ENCODE measurements around the gene FBXO36.
"Not testable (repeated sequence)": the region's sequence is repeated elsewhere in the genome, so short reads cannot be mapped to it uniquely, and the experiment has no call there.

FBXO36 gene

DNA sequence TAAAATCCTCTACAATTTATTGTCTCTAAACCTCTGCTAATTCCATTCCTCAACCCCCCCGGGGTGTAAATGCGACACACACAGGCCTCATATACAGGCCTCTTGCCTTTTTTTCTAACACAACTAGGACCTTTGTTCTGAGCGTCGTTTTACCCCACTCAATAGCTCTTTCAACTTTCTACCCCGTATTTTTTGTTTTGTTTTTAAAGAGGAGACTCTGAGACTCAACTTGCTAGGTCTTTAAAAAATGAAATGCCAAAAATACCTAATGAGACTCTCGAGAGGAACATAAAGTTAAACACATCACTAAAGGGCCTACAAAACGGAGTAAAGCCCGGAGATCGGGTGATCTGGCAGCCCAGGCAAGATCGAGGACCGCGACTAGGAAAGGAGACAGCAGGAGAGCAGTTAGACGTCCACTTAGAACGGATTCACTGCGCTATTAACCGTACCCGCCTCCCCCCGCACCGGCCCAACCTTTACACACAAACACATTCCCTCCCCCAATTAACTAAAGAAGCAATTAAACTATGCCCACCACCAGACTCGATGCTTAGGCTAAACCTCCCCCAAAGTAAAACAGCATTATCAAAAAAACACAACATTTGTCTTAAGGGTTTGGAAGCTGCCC, 2.2 kb upstream of the FBXO36 start:
- Histone ChIP-seq H2BK12ac (ENCODE audit: low read length in 2 of 2) (no peak overlapping the region), H3K4me2 (ENCODE audit: low read length, poor library complexity, severe bottlenecking) (peak overlapping the region; percentile 81), H3K4me1 (ENCODE audit: control insufficient read depth, insufficient read depth, low read depth, low read length) (peaks cover 5% of the 10 kb centered on the region), H3K79me1 (replicated peaks; ENCODE audit: low read length, poor library complexity, severe bottlenecking) (peaks cover 1% of the 10 kb centered on the region), H3K9me3 (ENCODE audit: control insufficient read depth, low read length) (no peaks in the 10 kb centered on the region), H3K14ac (ENCODE audit: low read length in 2 of 2) (no peak overlapping the region), H3K27ac (ENCODE audit: low read length, poor library complexity, severe bottlenecking) (peak overlapping the region; percentile 92), H2AFZ (ENCODE audit: low read depth, low read length) (no peak overlapping the region), H2BK15ac (ENCODE audit: low read depth, poor library complexity, severe bottlenecking) (no peak overlapping the region), H3K36me3 (ENCODE audit: control insufficient read depth in 1 of 2, insufficient read depth in 2 of 2, low read depth in 1 of 2, low read length in 2 of 2) (peaks cover 7 to 28% of the 10 kb centered on the region in 2 experiments), H2AK5ac (ENCODE audit: low read length, severe bottlenecking) (no peak overlapping the region), H4K91ac (ENCODE audit: low read length) (no peak overlapping the region), H2BK5ac (ENCODE audit: low read depth, low read length, poor library complexity, severe bottlenecking) (no peak overlapping the region), H3K9ac (ENCODE audit: low read length) (peak overlapping the region; percentile 97), H3K23ac (ENCODE audit: low read length in 2 of 2) (no peak overlapping the region), H4K8ac (ENCODE audit: low read length) (no peak overlapping the region), H3K18ac (ENCODE audit: low read depth in 1 of 2, low read length in 2 of 2) (no peak overlapping the region), H2BK120ac (ENCODE audit: low read depth, low read length) (no peak overlapping the region), H3K4me3 (ENCODE audit: insufficient read depth in 1 of 2, low read depth in 1 of 2, low read length in 2 of 2) (peak overlapping the region; percentile 43 to 97), H3K4ac (ENCODE audit: low read depth in 1 of 2, low read length in 2 of 2) (no peak overlapping the region), H3K27me3 (ENCODE audit: control insufficient read depth in 1 of 2, insufficient read depth in 1 of 2, low read length in 2 of 2) (no peaks in the 10 kb centered on the region)
- 11% methylated on average over 17 of the region's 20 CpGs for WGBS
- DNase-seq: peak; percentile 43

DNA sequence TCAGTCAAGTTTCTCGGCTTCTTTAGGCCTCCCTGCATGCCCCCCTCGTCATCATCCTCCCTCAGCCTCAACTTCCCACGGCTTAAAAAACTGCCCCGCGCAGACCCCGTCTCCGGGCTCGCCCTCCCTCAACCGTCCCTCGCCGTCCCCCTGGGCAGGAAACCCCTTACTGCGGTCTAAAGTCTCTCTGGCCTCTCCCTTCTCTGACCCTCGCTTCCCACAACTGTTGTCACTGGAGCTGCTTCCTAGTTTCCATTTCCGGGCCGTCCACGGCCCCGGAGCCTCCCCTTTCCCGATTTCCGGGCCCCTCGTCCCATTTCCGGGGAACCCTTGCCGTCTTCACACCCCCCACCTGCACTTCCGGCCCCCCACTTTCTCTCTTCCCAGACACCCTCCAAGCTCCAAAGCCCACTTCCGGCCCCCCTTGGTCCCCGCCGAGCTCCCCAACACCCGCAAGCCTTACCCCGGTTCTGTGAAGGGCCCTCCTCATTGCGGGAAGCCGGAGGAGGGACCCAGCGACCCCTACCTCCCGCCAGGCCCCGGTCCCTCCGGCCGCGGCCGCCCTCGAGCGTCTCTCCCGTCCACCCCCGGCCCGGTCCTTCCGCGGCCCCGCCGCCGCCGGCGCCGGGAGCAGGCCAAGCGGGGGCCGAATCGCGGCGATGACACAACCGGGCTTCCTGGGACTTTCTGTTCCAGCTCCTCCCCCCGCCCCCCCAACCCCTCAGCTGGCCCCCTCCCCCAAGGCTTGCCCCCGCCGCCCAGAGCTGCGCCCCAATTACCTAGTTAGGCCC, 1.0 kb upstream of the FBXO36 start:
- 2% methylated on average over 30 of the region's 60 CpGs for WGBS
- Histone ChIP-seq H2AFZ (ENCODE audit: low read depth, low read length) (peak overlapping the region; percentile 14), H2BK12ac (ENCODE audit: low read length in 2 of 2) (no peak overlapping the region), H2BK15ac (ENCODE audit: low read depth, poor library complexity, severe bottlenecking) (no peak overlapping the region), H3K27ac (ENCODE audit: low read length, poor library complexity, severe bottlenecking) (peak overlapping the region; percentile 99), H2BK5ac (ENCODE audit: low read depth, low read length, poor library complexity, severe bottlenecking) (peak overlapping the region; percentile 96), H4K91ac (ENCODE audit: low read length) (peak overlapping the region; percentile 85), H4K8ac (ENCODE audit: low read length) (peak overlapping the region; percentile 93), H2BK120ac (ENCODE audit: low read depth, low read length) (peak overlapping the region; percentile 99), H3K4ac (ENCODE audit: low read depth in 1 of 2, low read length in 2 of 2) (peak overlapping the region; percentile 91 to 97), H3K4me2 (ENCODE audit: low read length, poor library complexity, severe bottlenecking) (peak overlapping the region; percentile 81), H3K18ac (ENCODE audit: low read depth in 1 of 2, low read length in 2 of 2) (peak overlapping the region; percentile 95 to 98), H3K9ac (ENCODE audit: low read length) (peak overlapping the region; percentile 97), H3K36me3 (ENCODE audit: control insufficient read depth in 1 of 2, insufficient read depth in 2 of 2, low read depth in 1 of 2, low read length in 2 of 2) (peaks cover 6 to 21% of the 10 kb centered on the region in 2 experiments), H3K9me3 (ENCODE audit: control insufficient read depth, low read length) (no peaks in the 10 kb centered on the region), H3K4me3 (ENCODE audit: insufficient read depth in 1 of 2, low read depth in 1 of 2, low read length in 2 of 2) (peak overlapping the region; percentile 93 to 97), H3K27me3 (ENCODE audit: control insufficient read depth in 1 of 2, insufficient read depth in 1 of 2, low read length in 2 of 2) (no peaks in the 10 kb centered on the region), H3K4me1 (ENCODE audit: control insufficient read depth, insufficient read depth, low read depth, low read length) (peaks cover 3% of the 10 kb centered on the region), H3K79me1 (replicated peaks; ENCODE audit: low read length, poor library complexity, severe bottlenecking) (peaks cover 3% of the 10 kb centered on the region), H3K23ac (ENCODE audit: low read length in 2 of 2) (no peak overlapping the region), H2AK5ac (ENCODE audit: low read length, severe bottlenecking) (no peak overlapping the region), H3K14ac (ENCODE audit: low read length in 2 of 2) (peak overlapping the region in 1 of 2 experiments; percentile 20)
- peak; percentile 81 for DNase-seq

DNA sequence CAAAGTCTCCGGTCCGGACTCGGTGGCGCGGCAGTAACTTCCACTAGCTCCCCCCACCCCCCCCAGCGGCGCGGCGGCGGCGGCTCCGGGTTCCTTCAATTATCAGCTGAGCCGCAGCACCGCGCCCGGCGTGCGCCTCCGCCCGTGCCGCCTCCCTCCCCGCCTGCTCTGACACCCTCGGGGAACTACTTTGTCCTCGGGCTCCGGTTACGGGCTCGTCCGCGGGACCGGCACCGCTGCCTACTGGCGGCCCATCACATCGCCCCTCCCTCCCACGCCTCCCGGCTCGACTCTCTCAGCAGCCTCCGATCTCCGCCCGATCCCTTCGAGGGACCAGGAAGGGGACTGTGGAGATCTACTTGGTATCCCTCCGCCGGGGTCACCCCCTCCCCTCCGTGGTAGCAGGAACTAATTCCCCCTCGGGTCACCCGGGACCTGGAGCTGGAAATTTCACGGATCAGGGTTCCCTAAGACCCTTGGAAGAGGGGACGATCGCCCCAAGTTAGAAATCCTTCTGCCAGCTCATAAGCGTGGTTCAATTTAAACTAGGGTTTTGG, 333 bp upstream of the FBXO36 start, which contains the start of gene TRIP12:
Gene TRIP12 (minus strand): TSS at position 118 of the 557 bp plus-strand sequence. CDS start 41,930 bp downstream, outside the sequence.
- H3K4ac ChIP-seq (ENCODE audit: low read depth in 1 of 2, low read length in 2 of 2): peak within 1 kb of the TSS; percentile 91 to 97
- no peak within 1 kb of the TSS for H2AK5ac ChIP-seq (ENCODE audit: low read length, severe bottlenecking)
- no peak within 1 kb of the TSS for H2BK12ac ChIP-seq (ENCODE audit: low read length in 2 of 2)
- H3K9me3 ChIP-seq (ENCODE audit: control insufficient read depth, low read length): no peaks in the 10 kb centered on the region
- peak within 1 kb of the TSS; percentile 96 for H2BK5ac ChIP-seq (ENCODE audit: low read depth, low read length, poor library complexity, severe bottlenecking)
- H3K14ac ChIP-seq (ENCODE audit: low read length in 2 of 2): peak within 1 kb of the TSS in 1 of 2 experiments; percentile 53
- H3K27ac ChIP-seq (ENCODE audit: low read length, poor library complexity, severe bottlenecking): peak within 1 kb of the TSS; percentile 99
- peak within 1 kb of the TSS; percentile 99 for H2BK120ac ChIP-seq (ENCODE audit: low read depth, low read length)
- H3K36me3 ChIP-seq (ENCODE audit: control insufficient read depth in 1 of 2, insufficient read depth in 2 of 2, low read depth in 1 of 2, low read length in 2 of 2): peaks cover 5 to 15% of the 10 kb centered on the region in 2 experiments
- H4K91ac ChIP-seq (ENCODE audit: low read length): peak within 1 kb of the TSS; percentile 85
- peak within 1 kb of the TSS in 1 of 2 experiments; percentile 14 for H3K23ac ChIP-seq (ENCODE audit: low read length in 2 of 2)
- peak within 1 kb of the TSS; percentile 95 to 98 for H3K18ac ChIP-seq (ENCODE audit: low read depth in 1 of 2, low read length in 2 of 2)
- H3K4me1 ChIP-seq (ENCODE audit: control insufficient read depth, insufficient read depth, low read depth, low read length): peaks cover 3% of the 10 kb centered on the region
- under 1% methylated on average over 47 of the region's 49 CpGs for WGBS
- H2BK15ac ChIP-seq (ENCODE audit: low read depth, poor library complexity, severe bottlenecking): peak within 1 kb of the TSS; percentile 89
- peak; percentile 99 for DNase-seq
- peak within 1 kb of the TSS; percentile 96 for H2AFZ ChIP-seq (ENCODE audit: low read depth, low read length)
- peak within 1 kb of the TSS; percentile 89 for H3K4me2 ChIP-seq (ENCODE audit: low read length, poor library complexity, severe bottlenecking)
- peak within 1 kb of the TSS; percentile 97 for H3K9ac ChIP-seq (ENCODE audit: low read length)
- H3K27me3 ChIP-seq (ENCODE audit: control insufficient read depth in 1 of 2, insufficient read depth in 1 of 2, low read length in 2 of 2): no peaks in the 10 kb centered on the region
- peaks cover 4% of the 10 kb centered on the region for H3K79me1 ChIP-seq (replicated peaks; ENCODE audit: low read length, poor library complexity, severe bottlenecking)
- peak within 1 kb of the TSS; percentile 94 for H4K8ac ChIP-seq (ENCODE audit: low read length)
- peak within 1 kb of the TSS; percentile 93 to 97 for H3K4me3 ChIP-seq (ENCODE audit: insufficient read depth in 1 of 2, low read depth in 1 of 2, low read length in 2 of 2)

GRCh38 chr2:229924541-229924940, 2.2 kb downstream of the FBXO36 start:
- not testable (repeated sequence) for DNase-seq; H3K27me3 ChIP-seq (ENCODE audit: control insufficient read depth in 1 of 2, insufficient read depth in 1 of 2, low read length in 2 of 2); H3K14ac ChIP-seq (ENCODE audit: low read length in 2 of 2); H2BK15ac ChIP-seq (ENCODE audit: low read depth, poor library complexity, severe bottlenecking); H3K4me3 ChIP-seq (ENCODE audit: insufficient read depth in 1 of 2, low read depth in 1 of 2, low read length in 2 of 2); H2AFZ ChIP-seq (ENCODE audit: low read depth, low read length); H3K4ac ChIP-seq (ENCODE audit: low read depth in 1 of 2, low read length in 2 of 2); H3K36me3 ChIP-seq (ENCODE audit: control insufficient read depth in 1 of 2, insufficient read depth in 2 of 2, low read depth in 1 of 2, low read length in 2 of 2); H3K23ac ChIP-seq (ENCODE audit: low read length in 2 of 2); H4K8ac ChIP-seq (ENCODE audit: low read length); H2BK120ac ChIP-seq (ENCODE audit: low read depth, low read length); H3K4me1 ChIP-seq (ENCODE audit: control insufficient read depth, insufficient read depth, low read depth, low read length); H3K27ac ChIP-seq (ENCODE audit: low read length, poor library complexity, severe bottlenecking); H2AK5ac ChIP-seq (ENCODE audit: low read length, severe bottlenecking); H3K9ac ChIP-seq (ENCODE audit: low read length); H2BK5ac ChIP-seq (ENCODE audit: low read depth, low read length, poor library complexity, severe bottlenecking); H3K79me1 ChIP-seq (replicated peaks; ENCODE audit: low read length, poor library complexity, severe bottlenecking); H3K18ac ChIP-seq (ENCODE audit: low read depth in 1 of 2, low read length in 2 of 2); H3K9me3 ChIP-seq (ENCODE audit: control insufficient read depth, low read length); H4K91ac ChIP-seq (ENCODE audit: low read length); H2BK12ac ChIP-seq (ENCODE audit: low read length in 2 of 2); H3K4me2 ChIP-seq (ENCODE audit: low read length, poor library complexity, severe bottlenecking)
- 98% methylated on average over 7 of the region's 10 CpGs for WGBS
